ENCODE results near the gene PTCD1.
A peak's percentile ranks its signal among the peaks of the same experiment; 100 is the strongest.

GRCh38 chr7:99397297-99397983 lies 41.2 kb downstream of the PTCD1 start:
- no peak for TF ChIP-seq CTCF (IDR thresholded peaks at IDR 0.05)
- TF ChIP-seq REST (IDR thresholded peaks at IDR 0.05; ENCODE audit: insufficient read depth in 1 of 2, low read depth in 2 of 2, low read length in 1 of 2), result no peak
- TF ChIP-seq POLR2AphosphoS5 (IDR thresholded peaks at IDR 0.05; ENCODE audit: low read depth, low read length), result peak; percentile 75

Measured in Panc1 (cell line).